Fibroblast of gingiva (primary cell): ENCODE measurements around the gene ACADSB.

ENCODE experiments used
- DNase-seq: peaks from one replicate; pipeline ENCODE4 v3.0.0-alpha.2; 2011; ENCODE audit warnings: low read depth

Gene ACADSB

DNA sequence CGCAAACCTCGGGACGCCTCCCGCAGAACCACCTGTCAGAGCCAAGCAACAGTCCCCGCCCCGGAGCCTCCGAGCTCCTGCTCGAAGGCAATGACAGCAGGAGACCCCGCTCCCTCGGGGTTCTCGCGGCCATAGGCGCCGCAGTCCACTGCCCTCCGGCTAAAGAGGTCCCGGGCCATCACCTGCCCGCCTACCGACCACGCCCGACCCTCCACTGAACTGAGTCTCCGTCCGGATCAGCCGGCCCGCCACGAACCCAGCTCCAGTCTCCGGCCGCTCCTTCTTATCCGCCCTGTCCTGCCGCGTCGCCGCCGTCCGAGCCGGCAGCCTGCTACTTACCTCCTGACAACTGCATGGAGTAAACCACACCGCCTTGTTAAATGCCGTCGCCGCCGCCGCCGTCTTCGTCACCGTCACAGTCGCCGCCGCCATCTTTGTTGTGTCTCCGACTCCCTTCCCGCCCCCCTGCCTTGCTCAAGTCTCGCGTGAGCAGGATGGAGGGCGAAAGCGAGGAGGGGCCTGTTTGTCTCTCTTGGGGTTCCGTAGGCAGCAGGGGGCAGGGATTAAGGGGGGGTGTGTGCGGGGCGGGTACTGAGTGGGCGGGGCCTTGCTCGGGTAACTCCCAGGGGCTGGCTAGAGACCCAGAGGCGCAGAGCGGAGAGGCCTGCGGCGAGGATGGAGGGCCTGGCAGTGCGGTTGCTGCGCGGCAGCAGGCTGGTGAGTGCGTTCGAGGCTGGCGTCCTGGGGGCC lies at the start of gene ACADSB, which contains the start of gene IKZF5:
Gene ACADSB, plus strand, starts transcription at position 652 of the 750 bp plus-strand sequence. Its CDS starts 24 bp downstream, at position 676.
Gene IKZF5, minus strand, starts transcription at position 441 of the 750 bp plus-strand sequence. CDS start 10,170 bp downstream, outside the sequence.
- DNase-seq: peak; percentile 98

DNA sequence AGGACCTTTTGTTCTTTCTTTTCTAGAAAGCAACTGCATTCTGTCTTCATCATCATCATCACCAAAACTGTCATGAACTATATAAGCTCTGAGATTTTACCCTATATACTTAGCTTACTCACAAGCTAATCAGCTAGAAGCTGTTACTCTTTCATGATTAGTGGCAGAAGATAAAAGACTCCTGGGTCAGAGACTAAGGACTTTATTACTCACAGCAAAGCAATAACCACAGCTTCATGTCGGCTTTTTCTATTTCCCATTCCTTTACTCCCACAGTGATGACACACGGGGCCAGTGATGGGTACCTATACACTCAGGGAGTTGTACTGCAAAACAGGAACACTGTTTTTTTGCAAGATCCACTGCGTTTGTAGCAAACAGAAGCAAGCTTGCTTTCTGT lies 46.4 kb upstream of the ACADSB start:
- no peak for DNase-seq

DNA sequence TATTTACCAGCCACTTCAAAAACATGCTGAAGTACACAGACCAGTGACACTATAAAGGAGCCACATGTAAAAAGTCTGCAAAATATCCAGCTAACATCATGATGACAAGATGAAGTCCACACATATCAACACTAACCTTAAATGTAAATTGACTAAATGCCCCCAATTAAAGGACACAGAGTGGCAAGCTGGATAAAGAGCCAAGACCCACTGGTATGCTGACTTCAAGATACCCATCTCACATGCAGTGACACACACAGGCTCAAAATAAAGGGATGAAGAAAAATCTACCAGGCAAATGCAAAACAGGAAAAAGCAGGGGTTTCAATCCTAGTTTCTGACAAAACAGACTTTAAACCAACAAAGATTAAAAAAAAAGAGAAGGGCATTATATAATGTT lies 41.9 kb upstream of the ACADSB start:
- DNase-seq: no peak

DNA sequence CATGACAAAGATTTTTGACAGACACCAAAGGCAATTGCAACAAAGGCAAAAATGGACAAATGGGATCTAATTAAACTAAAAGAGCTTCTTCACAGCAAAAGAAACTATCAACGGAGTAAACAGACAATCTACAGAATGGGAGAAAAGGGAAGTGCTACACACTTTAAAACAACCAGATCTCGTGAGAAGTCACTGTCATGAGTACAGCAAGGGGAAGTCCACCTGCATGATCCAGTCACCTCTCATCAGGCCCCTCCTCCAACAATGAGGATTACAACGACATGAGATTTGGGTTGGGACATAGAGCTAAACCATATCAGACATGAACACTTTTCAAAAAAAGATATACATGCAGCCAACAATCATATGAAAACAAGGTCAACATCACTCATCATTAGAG lies 40.1 kb upstream of the ACADSB start:
- no peak for DNase-seq

DNA sequence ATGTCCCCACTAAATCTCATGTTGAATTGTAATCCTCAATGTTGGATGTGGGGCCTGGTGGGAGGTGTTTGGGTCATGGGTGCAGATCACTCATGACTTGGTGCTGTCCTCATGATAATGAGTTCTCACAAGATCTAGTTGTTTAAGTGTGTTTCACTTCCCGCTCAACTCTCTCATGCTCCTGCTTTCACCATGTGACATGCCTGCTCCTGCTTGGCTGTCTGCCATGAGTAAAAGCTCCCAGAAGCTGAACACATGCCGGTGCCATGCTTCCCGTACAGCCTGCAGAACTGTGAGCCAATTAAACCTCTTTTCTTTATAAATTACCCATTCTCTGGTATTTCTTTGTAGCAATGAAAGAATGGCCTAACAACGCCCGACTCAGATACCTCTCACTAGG lies 34.8 kb upstream of the ACADSB start:
- DNase-seq: no peak

DNA sequence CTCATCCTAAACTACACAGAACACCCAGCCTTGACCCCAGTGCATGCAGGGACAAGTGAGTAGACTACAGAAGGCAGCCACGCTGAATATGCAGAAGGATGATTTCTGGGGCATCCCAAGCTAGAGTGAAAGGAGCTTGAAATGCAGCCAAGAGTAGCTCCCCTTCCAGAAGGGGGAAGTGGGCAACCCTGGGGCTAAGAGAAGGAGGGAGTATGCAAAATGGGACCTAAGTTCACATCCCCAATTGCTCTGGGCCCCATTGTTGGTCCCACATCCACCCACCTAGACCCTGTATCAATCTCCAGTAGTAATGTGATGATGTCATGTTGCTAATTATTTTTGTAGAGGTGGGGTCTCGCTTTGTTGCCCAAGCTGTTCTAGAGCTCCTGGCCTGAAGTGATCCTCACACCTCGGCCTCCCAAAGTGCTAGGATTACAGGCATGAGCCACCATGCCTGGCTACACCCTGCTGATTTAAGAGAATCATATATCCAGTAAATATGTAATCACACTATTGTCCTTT lies 34.2 kb upstream of the ACADSB start:
- no peak for DNase-seq

DNA sequence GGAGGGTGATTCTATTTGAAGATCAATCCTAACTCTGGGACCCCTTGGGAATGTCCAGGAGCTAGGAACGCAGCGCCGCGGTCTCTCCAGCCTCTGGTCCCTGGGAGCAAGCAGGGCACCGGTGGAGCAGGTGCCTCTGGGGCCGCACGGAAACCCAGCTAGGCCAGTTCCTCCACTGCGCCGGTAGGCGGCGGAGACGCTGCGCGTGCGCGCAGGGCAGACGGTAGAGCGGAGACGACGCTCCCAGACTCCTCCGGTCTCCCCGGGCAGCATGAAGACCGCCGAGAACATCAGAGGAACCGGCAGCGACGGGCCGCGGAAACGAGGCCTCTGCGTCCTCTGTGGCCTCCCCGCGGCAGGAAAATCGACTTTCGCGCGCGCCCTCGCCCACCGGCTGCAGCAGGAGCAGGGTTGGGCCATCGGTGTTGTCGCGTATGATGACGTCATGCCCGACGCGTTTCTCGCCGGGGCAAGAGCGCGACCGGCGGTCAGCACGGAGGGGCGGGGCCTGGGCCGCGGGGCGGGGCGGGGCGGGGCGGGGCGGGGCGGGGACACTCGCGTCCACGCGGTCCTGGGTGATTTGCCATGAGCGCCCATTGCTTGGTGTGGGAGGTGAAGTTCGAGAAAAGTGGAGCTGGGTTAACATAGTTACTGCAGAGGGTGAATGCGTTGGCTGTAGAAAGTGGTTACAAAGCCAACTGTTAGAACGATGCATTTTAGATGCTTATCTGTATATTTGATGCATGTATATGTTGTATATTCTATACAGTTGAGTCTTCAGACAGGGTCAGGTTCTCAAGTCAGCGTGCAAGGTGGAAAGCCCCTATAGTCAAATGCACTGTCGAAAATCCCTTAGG lies 28.4 kb upstream of the ACADSB start, which contains the start of gene PSTK:
Gene PSTK, plus strand, starts transcription at position 193 of the 857 bp plus-strand sequence. Its CDS starts 79 bp downstream, at position 272.
- DNase-seq: peak; percentile 90

DNA sequence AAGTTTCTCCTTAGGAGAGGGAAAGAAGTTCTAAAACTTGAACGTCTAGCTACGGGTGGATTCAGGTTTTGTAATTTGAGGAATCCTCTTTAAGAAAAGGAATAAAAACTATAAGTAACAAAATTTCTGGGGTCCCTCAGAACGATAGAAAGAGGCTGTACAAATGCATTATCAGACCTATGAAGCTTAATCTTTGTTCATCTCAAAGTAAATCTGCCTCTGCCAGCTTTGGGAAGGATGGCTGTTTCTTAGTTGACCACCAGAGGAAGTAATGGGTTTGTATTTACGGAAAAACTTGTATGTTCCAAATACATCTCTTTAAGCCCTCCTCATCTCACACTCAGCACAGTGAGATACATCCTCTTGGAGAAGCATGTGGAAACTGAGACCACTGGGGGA lies 27.7 kb upstream of the ACADSB start:
- peak; percentile 56 for DNase-seq

DNA sequence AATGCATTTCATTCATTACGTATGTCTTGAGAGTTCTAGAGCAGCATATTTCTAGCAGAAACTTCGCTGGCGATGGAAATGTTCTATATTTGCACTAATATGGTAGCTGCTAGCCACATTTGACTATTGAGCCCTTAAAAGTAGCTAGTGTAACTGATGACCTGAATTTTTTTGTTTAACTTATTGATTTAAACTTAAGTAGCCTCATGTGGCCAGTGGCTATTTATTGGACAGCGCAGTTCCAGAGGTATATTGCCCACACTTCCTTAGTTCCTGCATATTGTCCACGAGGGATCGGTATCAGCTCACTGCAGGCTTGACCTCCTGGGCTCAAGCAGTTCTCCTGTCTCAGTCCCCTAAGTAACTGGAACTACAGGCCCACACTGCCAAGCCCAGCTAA lies 24.9 kb upstream of the ACADSB start:
- no peak for DNase-seq

DNA sequence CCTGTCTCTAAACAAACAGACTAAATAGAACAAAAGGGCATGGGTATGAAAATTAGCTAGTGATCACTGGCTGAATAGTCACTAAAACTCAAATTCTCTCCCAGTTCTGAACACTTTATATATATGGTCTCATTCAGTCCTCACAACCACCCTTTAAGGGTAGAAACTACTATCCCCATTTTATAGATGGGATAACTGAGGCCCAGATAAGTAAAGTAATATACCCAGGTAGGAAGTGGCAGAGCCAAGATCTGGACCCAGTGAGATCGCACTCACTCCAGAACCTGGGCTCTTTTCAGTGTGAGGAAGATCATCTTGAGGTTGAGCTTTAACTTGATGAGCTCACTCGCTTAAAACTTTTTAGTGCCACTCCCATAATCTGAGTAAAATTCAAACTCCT lies 24.1 kb upstream of the ACADSB start:
- no peak for DNase-seq

DNA sequence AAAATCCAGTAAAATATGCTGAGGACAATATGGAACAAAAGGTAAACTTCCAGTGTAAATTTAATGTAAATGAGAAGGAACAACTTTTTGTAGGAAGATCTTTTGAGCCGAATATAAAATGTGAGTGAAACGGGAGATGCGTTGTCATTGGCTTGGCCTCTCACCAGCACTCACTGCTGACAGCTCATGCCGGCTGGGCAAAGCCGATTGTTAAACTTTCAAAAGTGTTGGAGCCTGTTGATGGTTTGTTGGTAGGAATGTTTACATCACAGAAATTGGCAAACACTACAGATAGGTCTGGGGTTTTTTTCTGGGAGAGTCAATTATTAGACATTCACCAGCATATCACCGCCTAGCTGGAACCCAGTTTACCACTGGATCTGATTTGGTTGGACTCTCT lies 22.5 kb upstream of the ACADSB start:
- peak; percentile 20 for DNase-seq

DNA sequence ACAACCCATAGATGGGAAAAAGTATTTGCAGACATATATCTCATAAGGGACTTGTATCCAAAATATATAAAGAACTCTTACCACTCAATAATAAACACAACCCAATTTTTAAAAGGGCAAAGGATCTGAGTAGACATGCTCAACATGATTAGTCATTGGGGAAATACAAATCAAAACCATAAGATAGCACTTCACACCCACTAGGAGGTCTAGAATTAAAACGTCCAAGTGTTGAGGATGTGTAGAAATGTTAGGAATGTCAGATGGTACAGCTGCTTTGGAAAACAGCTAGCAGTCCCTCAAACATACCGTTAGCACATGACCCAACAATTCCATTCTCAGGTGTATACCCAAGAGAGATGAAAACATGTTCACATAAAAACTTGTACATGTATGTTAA lies 20.3 kb upstream of the ACADSB start:
- DNase-seq: no peak

DNA sequence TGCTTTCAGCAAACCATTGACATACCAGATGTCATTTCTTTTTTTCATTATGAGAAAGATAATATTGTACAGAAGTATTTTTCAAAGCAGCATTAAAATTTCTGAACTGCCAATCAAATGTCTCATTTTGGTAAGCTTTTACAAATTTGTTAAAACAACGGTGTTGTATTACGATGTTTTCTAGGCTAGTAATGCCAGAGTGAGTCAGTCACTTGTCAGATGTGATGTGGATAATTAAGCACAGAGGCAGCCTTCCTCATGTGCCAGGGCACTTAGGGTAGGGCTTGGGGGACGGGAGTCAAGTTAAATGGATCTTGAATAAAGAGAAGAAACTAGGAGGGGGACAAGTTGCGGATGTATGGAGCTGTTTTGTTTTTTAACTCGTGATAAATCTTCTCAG lies 18.5 kb upstream of the ACADSB start:
- DNase-seq: peak; percentile 8

DNA sequence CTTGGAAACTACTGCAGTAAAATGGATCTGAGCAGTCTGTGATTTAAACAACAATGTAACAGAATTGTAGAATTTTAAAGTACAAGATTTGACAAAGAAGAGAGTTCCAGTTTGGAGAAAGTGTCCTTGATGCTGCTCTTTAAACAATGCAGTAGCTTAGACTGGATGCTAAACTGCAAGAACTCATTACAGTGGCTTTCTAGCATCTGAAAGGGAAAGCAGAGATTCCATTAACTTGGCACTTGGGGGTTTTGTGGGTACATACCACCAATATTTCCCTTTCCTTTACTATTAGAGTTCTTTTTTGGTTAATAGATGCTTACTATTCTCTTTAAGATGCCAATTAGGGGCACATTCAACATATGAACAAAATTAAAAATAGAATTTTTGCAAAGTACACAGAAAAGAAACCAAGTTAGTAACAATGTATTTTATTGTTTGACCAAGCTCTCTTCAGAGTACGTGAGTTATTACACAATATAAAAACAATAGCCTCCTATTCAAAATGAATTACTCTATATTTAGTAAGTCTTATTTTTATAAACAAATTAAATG lies 16.7 kb upstream of the ACADSB start:
- no peak for DNase-seq

DNA sequence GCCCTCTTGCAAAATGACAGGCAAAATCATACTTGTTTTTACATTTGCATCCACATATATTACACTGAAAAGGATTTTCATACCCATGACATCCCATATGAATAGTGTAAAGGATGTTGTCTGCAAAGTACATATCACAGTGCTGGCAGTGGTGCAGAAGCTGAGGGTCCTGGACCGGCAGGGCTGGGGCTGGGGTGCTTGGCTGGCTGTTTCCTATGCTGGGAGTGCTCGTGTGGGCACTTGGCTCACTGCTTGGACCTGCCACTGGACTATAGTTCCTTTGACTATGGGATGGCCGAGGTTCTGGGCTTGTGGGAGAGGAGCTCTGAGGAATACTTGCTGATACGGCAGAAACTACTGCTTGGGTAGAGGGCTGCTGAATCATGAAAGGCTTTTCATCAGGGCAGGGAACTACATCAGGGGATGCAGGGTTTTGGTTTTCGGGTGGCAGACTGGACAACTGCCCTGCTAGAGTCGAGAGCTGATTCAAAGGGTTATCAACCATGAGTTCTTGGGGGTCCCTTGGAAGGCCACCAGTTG lies 14.9 kb upstream of the ACADSB start:
- no peak for DNase-seq

DNA sequence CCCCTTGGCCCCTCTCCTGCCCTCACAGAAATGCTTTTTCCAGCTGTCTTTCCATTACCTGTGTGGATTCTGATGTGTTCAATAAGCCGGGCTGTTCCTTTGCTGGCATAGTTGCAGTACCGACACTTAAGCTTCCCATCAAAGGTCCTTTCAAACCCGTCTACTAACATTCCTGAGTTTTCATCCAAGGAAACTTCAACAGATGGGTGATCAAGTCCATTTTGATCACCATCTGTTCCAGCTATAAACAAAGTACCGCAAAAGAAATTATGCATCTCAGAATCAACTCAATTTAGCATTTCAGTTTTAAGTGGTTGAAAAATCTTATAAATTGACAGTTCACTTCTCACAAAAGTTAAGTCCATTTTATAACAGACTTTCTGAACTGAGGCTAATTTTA lies 12.9 kb upstream of the ACADSB start:
- no peak for DNase-seq

DNA sequence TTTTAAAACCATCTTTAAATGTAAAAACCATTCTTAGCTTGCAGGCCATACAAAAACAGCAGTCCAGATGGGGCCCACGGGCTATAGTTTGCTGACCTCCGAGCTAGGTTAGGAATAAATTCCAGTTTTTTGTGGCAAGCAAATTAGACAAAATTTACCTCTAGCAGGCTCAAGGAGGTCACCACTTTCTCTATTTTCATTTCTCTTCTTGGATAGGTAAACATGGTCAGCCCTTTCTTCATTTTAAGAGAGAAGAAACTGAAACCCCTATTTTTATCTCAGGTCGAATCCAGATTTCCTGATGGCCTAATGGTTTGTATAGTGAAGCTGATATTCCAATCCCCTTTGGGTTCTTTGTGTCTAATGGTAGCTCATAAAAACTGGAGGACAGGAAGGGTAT lies 10.9 kb upstream of the ACADSB start:
- DNase-seq: no peak

DNA sequence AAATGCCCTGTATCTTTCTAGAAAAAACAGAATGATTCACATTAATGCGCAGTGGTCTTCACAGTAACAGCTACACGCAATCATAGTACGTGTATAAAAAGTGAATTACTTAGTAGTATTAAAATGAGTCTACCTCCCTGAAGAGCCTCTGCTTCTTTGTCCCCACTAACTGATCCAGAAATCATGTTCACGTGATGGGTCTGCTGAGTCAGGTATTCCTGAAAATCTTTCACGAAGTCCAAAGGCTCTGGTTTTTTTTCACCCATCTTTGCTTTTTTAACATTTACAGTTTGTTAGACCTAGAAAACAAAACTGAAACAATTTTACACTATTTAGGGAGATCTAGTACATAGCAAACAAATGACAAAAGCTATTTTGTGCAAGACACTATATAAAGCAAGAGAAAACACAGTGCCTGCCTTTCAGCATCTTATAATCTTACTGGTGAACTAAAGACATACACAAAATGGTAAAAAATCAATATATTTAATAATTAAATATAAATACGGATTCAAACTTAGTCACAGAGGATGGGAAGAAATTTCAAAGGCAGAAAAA lies 10.4 kb upstream of the ACADSB start:
- no peak for DNase-seq

DNA sequence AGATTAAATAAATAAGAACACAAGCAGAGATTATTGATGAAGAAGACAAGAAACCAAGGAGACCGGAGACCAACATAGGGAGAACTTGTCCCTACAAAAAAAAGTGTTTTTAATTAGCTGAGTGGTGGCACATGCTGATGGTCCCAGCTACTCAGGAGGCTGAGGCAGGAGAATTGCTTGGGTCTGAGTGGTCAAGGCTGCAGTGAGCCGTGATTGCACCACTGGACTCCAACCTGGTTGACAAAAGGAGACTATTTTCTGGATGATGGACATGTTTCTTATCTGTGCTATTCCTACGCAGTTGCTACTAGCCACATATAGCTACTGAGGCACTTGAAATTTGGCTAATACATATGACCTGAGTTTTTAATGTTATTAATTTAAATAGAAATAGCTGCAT lies 9.9 kb upstream of the ACADSB start:
- no peak for DNase-seq

DNA sequence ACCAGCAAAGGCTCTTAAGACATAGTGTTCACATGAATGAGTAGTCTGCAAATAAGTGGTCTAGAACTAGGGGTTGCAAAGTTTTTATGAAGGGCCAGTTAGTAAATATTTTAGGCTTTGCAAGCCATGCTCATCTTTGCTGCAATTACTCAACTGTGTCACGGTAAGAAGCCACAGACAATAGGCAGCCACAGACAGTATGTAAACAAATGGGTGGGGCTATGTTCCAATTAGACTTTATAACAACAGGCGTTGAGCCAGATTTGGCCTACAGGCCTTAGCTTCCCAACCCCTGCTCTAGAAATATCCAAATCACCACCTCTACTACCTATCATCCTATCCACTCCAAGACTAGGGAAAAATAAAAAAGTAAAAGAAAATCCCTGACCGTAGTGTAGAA lies 9.5 kb upstream of the ACADSB start:
- DNase-seq: no peak

DNA sequence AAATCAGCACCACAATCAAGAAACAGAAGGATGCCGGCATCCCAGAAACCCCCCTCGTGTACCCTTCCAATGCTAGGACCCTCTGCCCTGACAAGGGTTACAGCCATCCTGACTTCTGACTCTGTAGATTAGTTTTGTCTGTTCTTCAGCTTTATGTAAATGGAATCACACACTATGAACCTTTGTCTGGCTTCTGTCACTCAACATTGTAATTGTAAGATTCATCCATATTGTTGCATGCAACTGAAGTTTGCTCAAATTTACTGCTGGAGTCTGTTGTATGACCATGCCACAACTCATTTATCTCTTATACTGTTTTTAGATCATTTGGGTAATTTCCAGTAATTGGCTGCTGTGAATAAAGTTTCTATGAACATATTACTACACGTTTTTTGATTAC lies 8.7 kb upstream of the ACADSB start:
- DNase-seq: no peak

DNA sequence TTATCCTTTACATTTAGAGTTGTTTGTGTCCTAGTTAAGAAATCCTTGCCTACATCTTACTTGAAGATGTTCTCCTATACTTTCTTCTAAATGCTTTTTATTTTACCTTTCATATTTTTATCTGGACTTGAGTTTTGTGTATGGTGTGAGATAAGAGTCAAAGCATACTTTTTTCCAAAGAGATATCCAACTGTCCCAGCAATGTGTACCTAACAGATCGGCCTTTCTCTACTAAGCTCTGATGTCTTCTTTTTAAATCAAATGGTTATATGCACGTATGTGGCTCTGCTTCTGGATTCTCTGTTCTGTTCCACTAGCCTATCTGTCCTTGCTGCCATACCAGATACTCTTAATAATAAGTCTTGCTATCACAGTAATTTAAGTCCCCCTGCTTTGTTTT lies 7.4 kb upstream of the ACADSB start:
- DNase-seq: no peak
